T-helper 2 cell treated with Interferon-gamma antibody and Interleukin-4, amounts not matched to agents 100 ng/mL and 5 ng/mL, for 36 hours (primary cell): ENCODE data around the gene AHCTF1. TPM values are rescaled to one million over a fixed set of nuclear protein-coding genes. Genes with fewer than 3 reads are reported as not detected.
"Not testable (repeated sequence)": the region's sequence is repeated elsewhere in the genome, so short reads cannot be mapped to it uniquely, and the experiment has no call there.

ENCODE experiments used
- intact Hi-C: fragments of 100-400 bp; cut with micrococcal nuclease; formaldehyde crosslinking; loops from one replicate; pipeline ENCODE4 v1.15.1; 2023
- total RNA-seq: library from RNA; stranded (reverse); gene quantifications from 2 replicates; pipeline ENCODE4 v1.2.3, GENCODE V29; 2022

Gene AHCTF1
- total RNA-seq, 1 donor from 2014 or later: 36.2 TPM

- intact Hi-C loops: no loop called here
Measured at GRCh38 chr1:246843876-246844275, 87.9 kb downstream of the AHCTF1 start.

DNA sequence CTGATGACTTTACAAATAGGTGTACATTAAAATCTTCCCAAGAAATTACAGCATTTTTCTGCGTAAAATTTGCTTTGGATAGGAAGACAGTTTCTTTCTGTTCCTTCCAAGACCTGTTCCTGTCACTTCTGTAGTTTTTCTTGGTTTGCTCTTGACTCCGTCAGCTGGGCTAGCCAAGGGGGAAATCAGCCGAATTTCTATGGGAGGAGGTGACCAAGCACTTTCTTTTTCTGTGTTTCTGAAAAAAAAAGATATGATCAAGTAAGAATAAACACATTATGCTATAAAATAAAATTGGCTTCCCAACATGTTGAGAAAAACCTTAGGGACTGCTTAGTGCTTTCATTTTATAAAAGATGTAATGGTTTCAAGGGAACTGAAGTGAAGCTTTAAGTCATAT, 91.0 kb downstream of the AHCTF1 start:
- intact Hi-C loops: not testable (repeated sequence)

GRCh38 chr1:246838118-246838456, 93.7 kb downstream of the AHCTF1 start:
- intact Hi-C loops: no loop called here

DNA sequence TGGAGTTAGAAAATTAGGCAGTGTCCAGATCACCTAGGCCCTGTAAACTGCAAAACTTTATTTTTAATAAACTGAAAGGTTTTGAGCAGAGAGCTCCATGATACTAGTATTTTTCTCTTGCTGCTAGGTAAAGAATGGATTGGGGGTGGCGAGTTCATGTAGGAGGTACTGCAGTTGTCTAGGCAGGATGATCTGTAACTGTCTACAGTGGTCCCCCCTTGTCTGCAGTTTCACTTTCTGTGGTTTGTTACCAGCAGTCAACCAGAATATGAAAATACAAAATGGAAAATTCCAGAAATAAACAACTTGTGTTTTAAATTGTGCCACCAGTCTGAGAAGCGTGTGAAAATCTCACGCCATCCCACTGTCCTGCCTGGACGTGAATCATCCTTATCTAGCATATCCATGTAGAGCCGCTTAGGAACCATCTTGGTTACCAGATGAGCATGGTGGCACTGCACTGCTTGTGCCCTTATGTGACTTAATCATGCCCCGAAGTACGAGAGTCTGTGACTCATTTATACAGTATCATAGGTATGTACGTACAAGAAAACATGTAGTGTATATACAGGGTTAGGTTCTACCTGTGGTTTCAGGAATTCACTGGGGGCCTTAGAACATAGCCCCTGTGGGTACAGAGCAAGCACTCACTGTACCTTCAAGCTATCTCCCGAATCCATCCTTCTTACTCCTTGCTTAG, 94.2 kb downstream of the AHCTF1 start:
- intact Hi-C loops: no loop called here

- intact Hi-C loops: no loop called here
Measured at GRCh38 chr1:246836209-246836966, 95.4 kb downstream of the AHCTF1 start.

GRCh38 chr1:246831543-246831942, 100.2 kb downstream of the AHCTF1 start:
- intact Hi-C loops: no loop called here

DNA sequence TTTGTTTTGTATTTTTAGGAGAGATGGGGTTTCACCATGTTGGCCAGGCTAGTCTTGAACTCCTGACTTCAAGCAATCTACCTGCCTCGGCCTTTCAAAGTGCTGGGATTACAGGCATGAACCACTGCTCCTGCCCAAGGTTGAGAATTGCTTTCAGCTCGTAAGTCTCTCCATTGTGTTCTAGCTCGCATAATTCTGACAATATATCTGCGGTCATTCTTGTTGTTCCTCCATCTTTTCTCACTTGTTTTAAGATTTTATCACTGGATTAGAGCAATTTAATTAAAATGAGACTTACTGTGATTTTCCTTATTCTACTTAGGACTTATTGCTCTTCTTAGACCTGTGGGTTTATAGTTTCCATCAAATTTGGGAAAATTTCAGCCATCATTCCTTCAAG, 102.9 kb downstream of the AHCTF1 start:
- intact Hi-C loops: no loop called here

DNA sequence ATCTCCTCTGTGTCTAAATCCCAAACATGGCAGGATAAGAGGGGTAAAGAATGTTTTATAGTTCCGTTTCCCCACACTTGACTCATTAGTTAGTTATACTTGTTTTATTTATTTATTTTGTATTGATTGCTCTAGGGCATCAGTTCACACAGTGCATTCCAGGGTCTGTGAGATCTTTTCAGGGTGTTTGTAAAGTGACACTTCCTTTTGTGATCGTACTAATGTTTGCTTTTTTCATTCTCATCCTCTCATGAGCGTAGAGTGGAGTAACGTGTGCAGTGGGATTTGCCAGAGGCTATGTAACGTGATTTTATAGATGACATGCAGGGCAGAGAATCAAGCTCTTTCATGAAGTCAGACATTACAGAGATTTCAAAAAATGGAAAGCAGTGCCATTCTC, 104.4 kb downstream of the AHCTF1 start:
- intact Hi-C loops: no loop called here

DNA sequence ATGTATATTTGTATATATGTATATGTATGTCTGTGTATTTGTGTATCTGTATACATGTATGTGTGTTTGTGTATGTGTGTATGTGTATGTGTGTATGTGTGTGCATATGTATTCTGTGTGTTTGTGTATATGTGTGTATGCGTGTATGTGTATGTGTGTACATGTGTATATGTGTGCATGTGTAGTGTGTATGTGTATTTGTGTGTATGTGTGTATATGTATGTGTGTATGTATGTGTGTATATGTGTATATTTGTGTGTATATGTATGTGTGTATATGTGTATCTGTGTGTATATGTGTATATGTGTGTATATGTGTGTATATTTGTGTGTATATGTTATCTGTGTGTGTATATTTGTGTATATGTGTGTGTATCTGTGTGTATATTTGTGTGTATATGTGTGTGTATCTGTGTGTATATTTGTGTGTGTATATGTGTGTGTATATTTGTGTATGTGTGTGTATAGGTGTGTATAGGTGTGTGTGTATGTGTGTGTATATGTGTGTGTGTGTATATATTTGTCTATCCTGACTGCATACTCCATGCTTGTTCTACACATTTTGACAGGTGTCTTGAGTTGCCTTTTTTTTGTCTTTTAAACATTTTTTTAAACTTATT, 106.1 kb downstream of the AHCTF1 start:
- intact Hi-C loops: no loop called here

DNA sequence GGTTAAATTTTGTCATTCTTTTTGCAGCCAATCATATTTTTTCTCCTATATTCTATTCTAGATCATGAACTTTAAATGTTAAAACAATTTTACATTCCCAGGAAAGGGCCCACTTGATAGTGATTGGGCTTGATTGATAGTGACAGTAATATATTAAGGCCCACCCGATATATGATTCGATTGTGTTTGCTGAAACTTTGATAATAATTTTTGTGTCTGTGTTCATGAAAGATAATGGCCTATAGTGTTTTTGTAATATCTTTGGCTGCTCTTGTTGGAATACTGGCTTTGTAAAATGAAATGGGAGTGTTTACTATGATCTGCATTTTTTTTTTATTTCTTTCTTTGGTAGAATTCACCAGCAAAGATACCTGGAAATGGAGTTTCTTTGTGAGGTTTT, 107.2 kb downstream of the AHCTF1 start:
- intact Hi-C loops: no loop called here

DNA sequence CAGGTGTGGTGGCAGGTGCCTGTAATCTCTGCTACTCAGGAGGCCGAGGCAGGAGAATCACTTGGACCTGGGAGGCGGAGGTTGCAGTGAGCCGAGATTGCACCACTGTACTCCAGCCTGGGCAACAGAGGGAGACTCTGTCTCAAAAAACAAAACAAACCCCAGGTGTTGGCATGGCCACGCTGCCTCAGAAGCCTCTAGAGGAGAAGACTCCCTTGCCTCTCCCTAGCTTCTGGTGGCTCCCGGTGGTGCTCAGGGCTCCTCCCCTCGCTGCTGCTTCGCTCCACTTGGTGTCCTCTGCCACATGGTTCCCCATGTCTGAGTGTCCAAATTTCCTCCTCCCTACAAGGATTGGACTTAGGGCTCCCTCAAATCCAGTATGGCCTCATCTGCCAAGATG, 109.6 kb downstream of the AHCTF1 start:
- intact Hi-C loops: not testable (repeated sequence)

DNA sequence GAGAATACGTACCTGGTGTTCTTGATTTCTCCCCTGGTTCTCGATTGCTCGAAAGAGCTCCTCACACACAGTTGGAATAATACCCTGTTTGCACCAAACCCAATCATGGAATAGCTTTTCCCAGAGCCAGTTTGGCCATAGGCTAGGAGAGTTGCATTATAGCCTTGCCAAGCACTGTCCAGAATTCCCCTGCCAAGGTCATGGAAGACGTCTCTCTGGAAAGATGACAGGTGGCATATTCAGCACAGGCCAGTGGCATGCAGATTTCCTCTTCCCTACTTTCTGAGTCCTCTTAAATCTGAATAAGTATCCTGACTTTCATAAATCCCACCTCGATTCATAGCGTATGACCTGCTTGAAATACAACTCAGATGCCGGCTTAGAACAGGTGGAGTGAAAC, 111.1 kb downstream of the AHCTF1 start:
- intact Hi-C loops: no loop called here

GRCh38 chr1:246817778-246818177, 114.0 kb downstream of the AHCTF1 start:
- intact Hi-C loops: not testable (repeated sequence)

DNA sequence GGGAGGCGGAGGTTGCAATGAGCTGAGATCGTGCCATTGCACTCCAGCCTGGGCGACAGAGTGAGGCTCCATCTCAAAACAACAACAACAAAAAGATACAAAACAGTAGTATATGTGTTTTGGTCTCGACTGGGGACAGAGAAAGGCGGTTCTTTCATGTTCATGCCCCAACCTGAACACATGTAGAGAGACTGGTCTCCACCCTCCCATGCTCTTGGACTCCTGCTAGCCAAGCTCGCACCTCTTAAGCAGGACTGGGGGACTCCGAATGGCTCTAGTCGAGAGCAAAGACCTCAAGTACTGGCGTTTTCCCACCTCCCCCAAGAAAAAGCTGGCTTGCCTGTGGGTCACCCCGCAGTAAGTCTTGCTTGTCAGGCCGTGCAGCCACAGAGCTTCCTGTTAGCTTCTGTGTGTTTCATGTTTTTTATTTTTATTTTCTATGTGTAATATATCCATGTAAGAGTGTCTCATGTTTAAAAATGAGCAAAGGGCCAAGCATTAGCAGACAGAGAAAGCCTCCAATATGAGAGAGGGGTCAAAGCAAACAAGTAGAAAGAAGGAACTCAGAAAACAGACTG, 116.0 kb downstream of the AHCTF1 start:
- intact Hi-C loops: no loop called here

GRCh38 chr1:246814890-246815289, 116.9 kb downstream of the AHCTF1 start:
- intact Hi-C loops: no loop called here

GRCh38 chr1:246813325-246813724, 118.4 kb downstream of the AHCTF1 start:
- intact Hi-C loops: not testable (repeated sequence)

GRCh38 chr1:246811985-246812384, 119.8 kb downstream of the AHCTF1 start:
- intact Hi-C loops: no loop called here

- intact Hi-C loops: no loop called here
Measured at GRCh38 chr1:246809473-246809872, 122.3 kb downstream of the AHCTF1 start.

DNA sequence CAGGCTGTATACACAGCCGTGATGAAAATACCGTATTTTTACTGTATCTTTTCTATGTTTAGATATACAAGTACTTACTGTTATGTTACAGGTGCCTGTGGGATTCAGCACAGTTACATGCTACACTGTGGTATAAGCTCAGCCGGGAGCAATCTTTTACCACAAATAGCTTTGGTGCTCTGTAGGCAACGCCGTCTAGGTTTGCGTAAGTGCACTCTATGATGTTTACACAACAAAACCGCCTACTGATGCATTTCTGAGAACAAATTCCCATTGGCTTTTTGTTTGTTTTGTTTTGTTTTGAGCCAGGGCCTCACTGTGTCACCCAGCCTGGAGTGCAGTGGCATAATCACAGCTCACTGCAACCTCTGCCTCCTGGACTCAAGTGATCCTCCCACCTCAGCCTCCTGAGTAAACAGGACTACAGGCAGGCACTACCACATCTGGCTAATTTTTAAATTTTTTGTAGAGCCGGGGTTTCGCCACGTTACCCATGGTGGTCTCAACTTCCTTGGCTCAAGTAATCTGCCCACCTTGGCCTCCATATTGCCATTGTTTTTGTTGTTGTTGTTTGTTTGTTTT, 126.5 kb downstream of the AHCTF1 start:
- intact Hi-C loops: no loop called here

GRCh38 chr1:246803883-246804282, 127.9 kb downstream of the AHCTF1 start:
- intact Hi-C loops: no loop called here

- intact Hi-C loops: no loop called here
Measured at GRCh38 chr1:246803373-246803772, 128.4 kb downstream of the AHCTF1 start.
